ENCODE results near the gene IMPA2. TPM values are rescaled to one million over a fixed set of nuclear protein-coding genes. Genes with fewer than 3 reads are reported as not detected.

The IMPA2 gene
- total and polyA plus RNA-seq, 2 of the 13 experiments (the other 11 are each of a cell fraction or from before 2014, with no cell fraction given), result 37.8 to 71.8 TPM

DNA sequence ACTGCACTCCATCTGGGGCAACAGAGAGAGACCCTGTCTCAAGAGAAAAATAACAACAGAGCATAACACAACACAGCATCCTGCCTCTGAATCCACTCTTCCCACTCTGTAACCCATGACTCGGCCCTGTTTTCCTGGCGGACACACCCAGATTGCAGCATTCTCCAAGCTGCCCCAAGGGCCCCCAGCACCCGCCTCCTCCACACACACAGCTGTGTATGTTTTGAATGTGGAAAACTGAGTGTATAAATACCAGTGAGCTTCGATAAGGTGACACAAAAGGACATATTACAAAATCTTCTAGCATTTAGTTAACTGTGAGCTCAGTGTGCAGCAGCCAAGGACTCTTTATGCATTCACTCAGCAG, 13.0 kb downstream of the IMPA2 start (continued):
- TF ChIP-seq, protein P1, sequence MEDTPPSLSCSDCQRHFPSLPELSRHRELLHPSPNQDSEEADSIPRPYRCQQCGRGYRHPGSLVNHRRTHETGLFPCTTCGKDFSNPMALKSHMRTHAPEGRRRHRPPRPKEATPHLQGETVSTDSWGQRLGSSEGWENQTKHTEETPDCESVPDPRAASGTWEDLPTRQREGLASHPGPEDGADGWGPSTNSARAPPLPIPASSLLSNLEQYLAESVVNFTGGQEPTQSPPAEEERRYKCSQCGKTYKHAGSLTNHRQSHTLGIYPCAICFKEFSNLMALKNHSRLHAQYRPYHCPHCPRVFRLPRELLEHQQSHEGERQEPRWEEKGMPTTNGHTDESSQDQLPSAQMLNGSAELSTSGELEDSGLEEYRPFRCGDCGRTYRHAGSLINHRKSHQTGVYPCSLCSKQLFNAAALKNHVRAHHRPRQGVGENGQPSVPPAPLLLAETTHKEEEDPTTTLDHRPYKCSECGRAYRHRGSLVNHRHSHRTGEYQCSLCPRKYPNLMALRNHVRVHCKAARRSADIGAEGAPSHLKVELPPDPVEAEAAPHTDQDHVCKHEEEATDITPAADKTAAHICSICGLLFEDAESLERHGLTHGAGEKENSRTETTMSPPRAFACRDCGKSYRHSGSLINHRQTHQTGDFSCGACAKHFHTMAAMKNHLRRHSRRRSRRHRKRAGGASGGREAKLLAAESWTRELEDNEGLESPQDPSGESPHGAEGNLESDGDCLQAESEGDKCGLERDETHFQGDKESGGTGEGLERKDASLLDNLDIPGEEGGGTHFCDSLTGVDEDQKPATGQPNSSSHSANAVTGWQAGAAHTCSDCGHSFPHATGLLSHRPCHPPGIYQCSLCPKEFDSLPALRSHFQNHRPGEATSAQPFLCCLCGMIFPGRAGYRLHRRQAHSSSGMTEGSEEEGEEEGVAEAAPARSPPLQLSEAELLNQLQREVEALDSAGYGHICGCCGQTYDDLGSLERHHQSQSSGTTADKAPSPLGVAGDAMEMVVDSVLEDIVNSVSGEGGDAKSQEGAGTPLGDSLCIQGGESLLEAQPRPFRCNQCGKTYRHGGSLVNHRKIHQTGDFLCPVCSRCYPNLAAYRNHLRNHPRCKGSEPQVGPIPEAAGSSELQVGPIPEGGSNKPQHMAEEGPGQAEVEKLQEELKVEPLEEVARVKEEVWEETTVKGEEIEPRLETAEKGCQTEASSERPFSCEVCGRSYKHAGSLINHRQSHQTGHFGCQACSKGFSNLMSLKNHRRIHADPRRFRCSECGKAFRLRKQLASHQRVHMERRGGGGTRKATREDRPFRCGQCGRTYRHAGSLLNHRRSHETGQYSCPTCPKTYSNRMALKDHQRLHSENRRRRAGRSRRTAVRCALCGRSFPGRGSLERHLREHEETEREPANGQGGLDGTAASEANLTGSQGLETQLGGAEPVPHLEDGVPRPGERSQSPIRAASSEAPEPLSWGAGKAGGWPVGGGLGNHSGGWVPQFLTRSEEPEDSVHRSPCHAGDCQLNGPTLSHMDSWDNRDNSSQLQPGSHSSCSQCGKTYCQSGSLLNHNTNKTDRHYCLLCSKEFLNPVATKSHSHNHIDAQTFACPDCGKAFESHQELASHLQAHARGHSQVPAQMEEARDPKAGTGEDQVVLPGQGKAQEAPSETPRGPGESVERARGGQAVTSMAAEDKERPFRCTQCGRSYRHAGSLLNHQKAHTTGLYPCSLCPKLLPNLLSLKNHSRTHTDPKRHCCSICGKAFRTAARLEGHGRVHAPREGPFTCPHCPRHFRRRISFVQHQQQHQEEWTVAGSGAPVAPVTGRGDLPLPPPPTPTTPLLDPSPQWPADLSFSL (CRISPR knock-in tag; IDR thresholded peaks at IDR 0.05), result peak; percentile 49; the same call in 1 of the 2 replicates
- TF ChIP-seq NRL (CRISPR knock-in tag; IDR thresholded peaks at IDR 0.05; ENCODE audit: borderline replicate concordance) (no peak), ZNF605 (CRISPR knock-in tag; IDR thresholded peaks at IDR 0.05) (0 out of 2 replicates have a peak, but pooled peaks have one; percentile 26), HDAC2 (CRISPR knock-in tag; IDR thresholded peaks at IDR 0.05) (peak; percentile 13; the same call in 1 of the 2 replicates), MAZ (IDR thresholded peaks at IDR 0.05; ENCODE audit: borderline replicate concordance, low read depth, low read length) (peak; percentile 42; the same call in 1 of the 2 replicates), MAZ (CRISPR knock-in tag; IDR thresholded peaks at IDR 0.05; ENCODE audit: low read depth) (no peak), ATF2 (CRISPR knock-in tag; IDR thresholded peaks at IDR 0.05) (peak; percentile 37; the same call in 1 of the 2 replicates), ZNF724P (CRISPR knock-in tag; IDR thresholded peaks at IDR 0.05; ENCODE audit: borderline replicate concordance) (no peak), CEBPB (IDR thresholded peaks at IDR 0.05; ENCODE audit: borderline replicate concordance, low read depth, low read length) (peak; percentile 67; the same call in 1 of the 2 replicates), ZFY (CRISPR knock-in tag; IDR thresholded peaks at IDR 0.05) (no peak), NR2F1 (CRISPR knock-in tag; IDR thresholded peaks at IDR 0.05) (0 out of 4 replicates have a peak, but pooled peaks of 1 of the 2 experiments have one; percentile 20), ZNF468 (CRISPR knock-in tag; IDR thresholded peaks at IDR 0.05) (no peak), ETV5 (CRISPR knock-in tag; IDR thresholded peaks at IDR 0.05; ENCODE audit: borderline replicate concordance) (no peak), MXD1 (CRISPR knock-in tag; IDR thresholded peaks at IDR 0.05) (no peak), EP300 (IDR thresholded peaks at IDR 0.05; ENCODE audit: low read depth in 2 of 2, low read length in 2 of 2) (peak; percentile 51 to 75; a peak in 2 of 4 replicates), EP300 (CRISPR knock-in tag; IDR thresholded peaks at IDR 0.05; ENCODE audit: borderline replicate concordance) (peak; percentile 27; the same call in 1 of the 2 replicates), SALL1 (CRISPR knock-in tag; IDR thresholded peaks at IDR 0.05) (peak; percentile 19; the same call in 1 of the 2 replicates), DPF2 (CRISPR knock-in tag; IDR thresholded peaks at IDR 0.05; ENCODE audit: borderline replicate concordance, low read depth) (0 out of 2 replicates have a peak, but pooled peaks have one; percentile 21), SAP130 (CRISPR knock-in tag; IDR thresholded peaks at IDR 0.05; ENCODE audit: low read depth) (peak; percentile 51; the same call in 1 of the 2 replicates), TEAD3 (CRISPR knock-in tag; optimal IDR thresholded peaks at IDR 0.05; ENCODE audit: borderline replicate concordance) (peak; percentile 45), HNF4A (CRISPR knock-in tag; IDR thresholded peaks at IDR 0.05) (0 out of 2 replicates have a peak, but pooled peaks have one; percentile 17)
- TF ChIP-seq, protein P2, sequence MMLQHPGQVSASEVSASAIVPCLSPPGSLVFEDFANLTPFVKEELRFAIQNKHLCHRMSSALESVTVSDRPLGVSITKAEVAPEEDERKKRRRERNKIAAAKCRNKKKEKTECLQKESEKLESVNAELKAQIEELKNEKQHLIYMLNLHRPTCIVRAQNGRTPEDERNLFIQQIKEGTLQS (CRISPR knock-in tag; IDR thresholded peaks at IDR 0.05), result no peak

Measured in HepG2 (cell line).